GM23248 (cell line): ENCODE data around the gene C12orf76.

Source experiments
- EZH2 ChIP-seq: fragments of 200-600 bp; sonication (generic); IDR thresholded peaks from 2 replicates; pipeline ENCODE4 v1.6.1; 2018; ENCODE audit warnings: antibody characterized with exemption, mild to moderate bottlenecking; ENCODE audit not compliant: insufficient read depth, poor library complexity, severe bottlenecking
- EZH2phosphoT487 ChIP-seq: fragments of 200-600 bp; sonication (generic); IDR thresholded peaks from 2 replicates; pipeline ENCODE4 v1.6.1; 2018; ENCODE audit warnings: antibody characterized with exemption, moderate library complexity, mild to moderate bottlenecking, low read depth; ENCODE audit not compliant: insufficient read depth

GRCh38 chr12:109999983-110000505 lies 48.3 kb downstream of the C12orf76 start:
- no peak for TF ChIP-seq EZH2phosphoT487
- TF ChIP-seq EZH2: no peak
